ENCODE data around the gene BMP3.

- TF ChIP-seq CTCF (conservative IDR thresholded peaks at IDR 0.05) (peak; percentile 26), ZFX (IDR thresholded peaks at IDR 0.05) (no peak)
These were observed 53.5 kb downstream of the BMP3 start for GRCh38 chr4:81084029-81084428.

Data from C4-2B (cell line).